GM18951 (cell line): Measurements from ENCODE around the gene RIMS3.

Experiments
- POLR2A ChIP-seq: IDR thresholded peaks from 4 replicates; pipeline ENCODE4 v1.6.1; 2011; ENCODE audit warnings: mild to moderate bottlenecking; ENCODE audit not compliant: insufficient read length, insufficient read depth; ENCODE audit errors: extremely low read depth
- in situ Hi-C: fragments of 300-500 bp; cut with MboI; formaldehyde crosslinking; loops from one replicate; pipeline ENCODE4 v1.12.0; 2022; ENCODE audit warnings: low sequenced_read_pairs, mixed read lengths, inconsistent platforms; ENCODE audit not compliant: unreplicated experiment

Gene RIMS3

GRCh38 chr1:40627987-40628902, 37.2 kb downstream of the RIMS3 start:
- TF ChIP-seq POLR2A: no peak
- in situ Hi-C loops: no loop called here

- TF ChIP-seq POLR2A: no peak
- in situ Hi-C loops: no loop called here
These were observed 39.1 kb downstream of the RIMS3 start for GRCh38 chr1:40626383-40626770.

DNA sequence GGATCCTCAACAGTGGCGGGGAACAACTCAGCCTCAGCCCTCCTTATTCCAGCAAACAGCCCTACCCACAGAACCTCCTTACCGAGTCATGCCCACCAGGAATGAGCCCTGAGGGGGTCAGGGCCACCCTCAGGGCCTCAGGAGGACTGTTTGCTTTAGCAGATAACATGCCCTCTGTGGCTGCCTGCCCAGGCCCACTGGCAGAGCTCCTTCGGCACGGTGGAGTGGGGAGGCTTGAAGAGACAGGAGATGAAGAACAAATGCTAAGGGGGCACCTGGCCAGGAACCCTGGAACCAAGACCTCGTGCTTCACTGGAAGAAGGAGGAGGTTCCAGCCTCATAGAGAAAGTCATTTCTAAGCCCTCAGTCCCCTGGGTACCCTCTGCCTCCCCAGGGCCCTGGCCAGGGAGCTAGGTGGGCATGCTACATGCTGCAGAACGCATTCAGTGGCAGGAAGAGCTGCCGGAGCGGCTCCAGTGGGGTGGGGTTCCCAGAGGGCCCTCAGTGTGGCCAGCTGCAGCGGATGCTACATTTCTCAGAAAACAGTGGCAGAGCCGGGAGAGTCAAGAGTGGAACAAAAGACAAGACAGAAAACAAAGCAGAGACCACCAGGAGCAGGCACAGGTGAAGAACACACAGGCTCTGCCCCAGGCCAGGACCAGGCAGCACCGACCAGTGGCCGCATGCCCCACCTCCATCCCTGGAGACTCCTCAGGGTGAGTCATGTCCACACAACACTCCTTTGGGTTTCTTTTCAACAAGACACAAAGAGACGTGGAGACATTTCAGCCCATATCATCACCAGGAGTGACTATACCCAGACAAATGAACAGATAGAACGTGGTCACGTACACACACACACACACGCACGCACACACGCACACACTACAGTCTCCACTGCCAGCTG, 39.8 kb downstream of the RIMS3 start:
- in situ Hi-C loops: no loop called here
- no peak for TF ChIP-seq POLR2A

- in situ Hi-C loops: no loop called here
- no peak for TF ChIP-seq POLR2A
These were observed 40.4 kb downstream of the RIMS3 start for GRCh38 chr1:40625076-40625475.

- no peak for TF ChIP-seq POLR2A
- in situ Hi-C loops: no loop called here
These were observed 42.4 kb downstream of the RIMS3 start for GRCh38 chr1:40622936-40623629.

DNA sequence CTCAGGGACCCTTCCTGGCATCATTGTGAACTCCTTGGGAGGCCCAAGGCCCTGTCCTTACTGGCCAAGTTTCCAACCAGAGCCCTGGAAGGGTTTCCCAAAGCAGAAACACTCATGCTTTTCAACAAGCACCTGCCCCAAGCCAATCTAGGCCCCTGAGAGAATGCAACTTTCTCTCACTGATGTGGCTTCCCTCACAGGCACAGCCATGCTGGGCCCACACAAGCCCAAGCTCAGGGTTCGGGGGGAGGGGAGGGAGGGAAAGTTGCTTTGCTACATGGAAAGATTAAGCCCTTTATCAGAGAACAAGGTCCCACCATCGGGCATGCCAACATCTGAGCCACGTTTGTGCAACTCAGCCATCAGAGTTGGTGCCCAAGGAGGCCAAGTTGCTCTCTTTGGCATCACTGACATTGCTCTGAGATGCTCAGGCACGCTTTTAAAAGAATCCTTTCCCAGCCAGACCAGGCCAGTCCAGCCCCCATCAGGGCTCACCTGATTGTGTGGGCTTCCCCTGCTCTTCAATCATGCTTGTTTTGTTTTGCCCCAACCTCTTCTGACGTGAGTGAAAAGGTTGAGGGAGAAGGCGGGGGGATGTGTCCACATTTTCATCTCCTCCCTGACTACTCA, 43.5 kb downstream of the RIMS3 start:
- TF ChIP-seq POLR2A: no peak
- in situ Hi-C loops: no loop called here

DNA sequence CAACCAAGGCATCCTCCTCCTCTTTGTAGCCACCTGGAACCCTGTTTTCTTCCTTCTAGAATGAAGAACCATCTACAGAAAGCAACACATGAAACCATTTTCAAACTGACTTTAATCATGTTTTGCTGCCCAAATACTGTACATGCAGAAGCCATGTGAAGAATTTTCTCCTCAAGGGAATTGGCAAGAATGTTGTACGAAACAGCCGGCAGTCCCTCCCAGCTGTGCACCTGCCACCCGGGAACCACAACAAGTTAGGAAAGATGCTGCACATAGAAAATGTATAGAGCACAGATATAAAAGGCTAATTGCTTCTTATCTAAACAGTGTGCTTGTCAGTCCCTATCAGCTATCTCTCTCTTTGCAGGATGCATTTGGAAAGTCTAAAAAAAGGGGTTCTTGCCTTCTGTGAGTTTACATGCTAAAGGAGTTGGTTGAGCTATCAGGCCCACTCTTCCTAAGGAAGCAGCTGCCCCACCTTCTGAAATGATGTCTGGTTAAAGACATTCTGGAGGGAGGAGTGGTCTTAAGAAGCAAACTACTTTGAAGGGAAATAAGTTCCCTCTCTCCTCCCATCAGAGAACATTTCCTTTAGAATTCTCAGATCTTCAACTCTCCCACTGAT, 44.8 kb downstream of the RIMS3 start:
- in situ Hi-C loops: no loop called here

DNA sequence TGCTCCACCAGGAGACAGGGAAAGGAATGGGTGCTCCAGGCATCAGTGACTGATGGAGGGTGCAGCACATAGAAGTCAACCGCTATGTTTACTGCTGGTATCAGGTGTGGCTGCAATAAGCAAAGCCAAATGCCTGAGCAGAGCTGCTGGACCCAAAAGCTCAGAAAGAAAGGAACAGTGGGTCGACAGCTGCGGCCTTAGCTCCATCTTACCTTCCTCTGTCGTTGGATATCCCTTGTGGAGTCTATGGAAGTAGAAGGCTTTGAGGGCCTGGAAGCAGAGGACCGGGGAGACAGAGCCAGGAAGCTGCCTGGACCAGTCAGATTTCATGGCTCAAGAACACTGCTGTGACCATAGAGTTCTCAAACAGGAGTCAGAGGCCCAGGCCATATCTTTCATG, 45.3 kb downstream of the RIMS3 start:
- TF ChIP-seq POLR2A: no peak
- in situ Hi-C loops: no loop called here

More for the DNA sequence above, 44.8 kb downstream of the RIMS3 start:
- TF ChIP-seq POLR2A: no peak

DNA sequence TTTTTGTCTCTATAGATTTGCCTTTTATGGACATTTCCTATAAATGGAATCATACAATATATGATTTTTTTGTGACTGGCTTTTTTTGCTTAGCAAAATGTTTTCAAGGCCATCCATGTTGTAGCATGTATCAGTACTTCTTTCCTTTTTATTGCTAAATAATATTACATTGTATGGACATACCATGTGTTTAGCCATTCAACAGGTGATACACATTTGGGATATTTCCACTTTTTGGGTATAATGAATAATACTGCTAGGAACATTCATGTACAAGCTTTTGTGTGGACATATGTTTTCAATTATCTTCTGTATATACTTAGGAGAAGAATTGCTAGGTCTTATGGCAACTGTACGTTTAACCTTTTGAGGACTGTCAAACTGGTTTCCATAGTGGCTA, 47.4 kb downstream of the RIMS3 start:
- in situ Hi-C loops: no loop called here

GRCh38 chr1:40612345-40612831, 53.1 kb downstream of the RIMS3 start:
- TF ChIP-seq POLR2A: no peak
- in situ Hi-C loops: no loop called here

More for the DNA sequence above, 47.4 kb downstream of the RIMS3 start:
- TF ChIP-seq POLR2A: no peak

DNA sequence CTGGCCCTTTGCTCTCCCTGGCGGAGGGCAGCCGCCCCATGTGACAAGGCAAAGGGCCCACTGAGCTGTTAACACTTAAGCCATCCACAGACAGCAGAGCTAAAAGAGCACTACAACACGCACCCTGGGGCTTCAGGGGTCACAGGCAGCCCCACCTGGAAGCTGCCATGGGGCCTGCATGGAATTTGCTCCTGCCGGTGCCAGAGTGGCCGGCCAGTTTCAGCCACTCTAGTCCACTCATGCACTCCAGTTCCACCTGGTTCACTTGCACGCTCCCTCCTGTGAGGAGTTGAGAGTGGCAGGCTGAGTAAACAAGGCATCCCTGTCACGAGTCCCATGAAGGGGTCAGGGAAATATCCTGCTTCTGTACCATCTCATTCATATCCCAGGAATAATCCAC, 55.3 kb downstream of the RIMS3 start:
- no peak for TF ChIP-seq POLR2A
- in situ Hi-C loops: no loop called here

- no peak for TF ChIP-seq POLR2A
These were observed 57.6 kb downstream of the RIMS3 start for GRCh38 chr1:40607921-40608320.

GRCh38 chr1:40606978-40607377, 58.5 kb downstream of the RIMS3 start:
- in situ Hi-C loops: no loop called here

More at GRCh38 chr1:40607921-40608320, 57.6 kb downstream of the RIMS3 start:
- in situ Hi-C loops: no loop called here

More at GRCh38 chr1:40606978-40607377, 58.5 kb downstream of the RIMS3 start:
- TF ChIP-seq POLR2A: no peak
